MCF 10A (cell line): ENCODE measurements around the gene PGK1. TPM values are rescaled to one million over a fixed set of nuclear protein-coding genes. Genes with fewer than 3 reads are reported as not detected.

Source experiments
- BruUV-seq: library from RNA; stranded (reverse); fragments of 400-500 nt; replicated peaks from 2 replicates; lab custom pipeline; 2021; lab: Mats Ljungman, UMichigan
- CTCF ChIA-PET: fragments of 300-600 bp; sonication (Branson Sonifier 250); formaldehyde crosslinking; extraction: SDS; loops from one replicate; lab custom pipeline; 2021; ENCODE audit warnings: antibody characterized with exemption, inconsistent platforms; lab: Yijun Ruan, JAX
- POLR2A ChIA-PET: fragments of 300-600, 350-650 bp; sonication (Branson Sonifier 250); formaldehyde crosslinking; extraction: SDS; loops from one replicate; lab custom pipeline; 2020; ENCODE audit warnings: antibody characterized with exemption, inconsistent platforms; lab: Yijun Ruan, JAX
- DNase-seq: peaks from one replicate; pipeline ENCODE4 v3.0.0-alpha.2; 2018; ENCODE audit not compliant: unreplicated experiment
- H3K27ac Mint-ChIP-seq: one replicate; pipeline ENCODE4 v1.8.0; 2022; ENCODE audit warnings: mild to moderate bottlenecking, low read depth, mixed read lengths; ENCODE audit not compliant: unreplicated experiment
- H3K27me3 Mint-ChIP-seq: one replicate; pipeline ENCODE4 v1.8.0; 2022; ENCODE audit warnings: mixed read lengths; ENCODE audit not compliant: insufficient read depth, unreplicated experiment
- H3K36me3 Mint-ChIP-seq: one replicate; pipeline ENCODE4 v1.8.0; 2022; ENCODE audit warnings: mild to moderate bottlenecking, moderate library complexity, mixed read lengths; ENCODE audit not compliant: insufficient read depth, unreplicated experiment
- H3K4me1 Mint-ChIP-seq: one replicate; pipeline ENCODE4 v1.8.0; 2022; ENCODE audit warnings: mixed read lengths; ENCODE audit not compliant: insufficient read depth, unreplicated experiment
- H3K4me3 Mint-ChIP-seq: one replicate; pipeline ENCODE4 v1.8.0; 2022; ENCODE audit warnings: mild to moderate bottlenecking, moderate library complexity, mixed read lengths; ENCODE audit not compliant: unreplicated experiment
- H3K9me3 Mint-ChIP-seq: one replicate; pipeline ENCODE4 v1.8.0; 2022; ENCODE audit warnings: mixed read lengths; ENCODE audit not compliant: unreplicated experiment
- CTCF ChIP-seq: fragments of 200-600 bp; IDR thresholded peaks from one replicate; pipeline ENCODE4 v1.8.0; 2022; ENCODE audit warnings: antibody characterized with exemption, mild to moderate bottlenecking; ENCODE audit not compliant: unreplicated experiment
- intact Hi-C: fragments of 100-400 bp; cut with micrococcal nuclease; formaldehyde crosslinking; loops from 2 replicates; pipeline ENCODE4 v1.14.1; 2022
- total RNA-seq: library from RNA; stranded (reverse); gene quantifications from 2 replicates; pipeline ENCODE4 v1.2.3, GENCODE V29; 2022

Gene PGK1
- total RNA-seq, 1 experiment from 2014 or later, result 310 TPM

GRCh38 chrX:78105944-78106650 lies 2.0 kb downstream of the PGK1 start:
- H3K4me1 Mint-ChIP-seq, result peaks cover 24% of the 10 kb centered on the region
- intact Hi-C loops, result no loop called here
- ChIA-PET CTCF (interaction anchor here (1.4 to 1.6 kb wide), 2 partner anchors 10 to 17 kb away, joined by 3 read pairs; no protein-coding TSS in a partner anchor), POLR2A (interaction anchor here (0.8 to 1.1 kb wide), 2 partner anchors 14 to 22 kb away, joined by 3 read pairs; no protein-coding TSS in a partner anchor)
- H3K4me3 Mint-ChIP-seq, result peak overlapping the region; percentile 78
- H3K9me3 Mint-ChIP-seq, result peaks cover 7% of the 10 kb centered on the region
- peaks cover 17% of the 10 kb centered on the region for H3K36me3 Mint-ChIP-seq
- H3K27ac Mint-ChIP-seq, result peak overlapping the region; percentile 32
- BruUV-seq, result no TSS peak
- TF ChIP-seq CTCF, result no peak
- no peak for DNase-seq
- no peaks in the 10 kb centered on the region for H3K27me3 Mint-ChIP-seq

GRCh38 chrX:78106651-78106986 lies 2.6 kb downstream of the PGK1 start:
- peak overlapping the region; percentile 78 for H3K4me3 Mint-ChIP-seq
- peaks cover 23% of the 10 kb centered on the region for H3K36me3 Mint-ChIP-seq
- TF ChIP-seq CTCF, result no peak
- DNase-seq, result no peak
- H3K4me1 Mint-ChIP-seq, result peaks cover 24% of the 10 kb centered on the region
- H3K9me3 Mint-ChIP-seq, result peaks cover 7% of the 10 kb centered on the region
- POLR2A ChIA-PET, result no interaction called here
- CTCF ChIA-PET, result interaction anchor here (1.6 kb wide), 1 partner anchor 10 kb away, joined by 3 read pairs; no protein-coding TSS in a partner anchor
- H3K27me3 Mint-ChIP-seq, result no peaks in the 10 kb centered on the region
- intact Hi-C loops, result no loop called here
- no TSS peak for BruUV-seq
- H3K27ac Mint-ChIP-seq, result peak overlapping the region; percentile 32

- CTCF ChIA-PET, result interaction anchor here (0.6 to 0.8 kb wide), 3 partner anchors 972 to 1347 kb away, joined by 3 to 4 read pairs (median 3); no protein-coding TSS in a partner anchor
- H3K36me3 Mint-ChIP-seq, result peaks cover 50% of the 10 kb centered on the region
- TF ChIP-seq CTCF, result no peak
- DNase-seq, result no peak
- BruUV-seq, result no TSS peak
- H3K4me1 Mint-ChIP-seq, result peaks cover 24% of the 10 kb centered on the region
- H3K27ac Mint-ChIP-seq, result peak overlapping the region; percentile 7
- H3K4me3 Mint-ChIP-seq, result peak overlapping the region; percentile 45
- H3K9me3 Mint-ChIP-seq, result peaks cover 7% of the 10 kb centered on the region
- intact Hi-C loops, result no loop called here
- no peaks in the 10 kb centered on the region for H3K27me3 Mint-ChIP-seq
- POLR2A ChIA-PET, result interaction anchor here (1.4 to 1.6 kb wide), 2 partner anchors 13 to 17 kb away, joined by 3 to 6 read pairs; no protein-coding TSS in a partner anchor
Observed at GRCh38 chrX:78109458-78109857, 5.4 kb downstream of the PGK1 start.

GRCh38 chrX:78111140-78111931 lies 7.3 kb downstream of the PGK1 start:
- BruUV-seq, result no TSS peak
- DNase-seq, result peak; percentile 54
- ChIA-PET CTCF (no interaction called here), POLR2A (interaction anchor here (1.1 to 1.6 kb wide), 2 partner anchors 11 to 28 kb away, joined by 3 to 6 read pairs; partner anchors contain the start of gene TAF9B)
- H3K4me1 Mint-ChIP-seq, result peaks cover 17% of the 10 kb centered on the region
- no peak overlapping the region for H3K27ac Mint-ChIP-seq
- H3K36me3 Mint-ChIP-seq, result peaks cover 51% of the 10 kb centered on the region
- intact Hi-C loops, result no loop called here
- H3K27me3 Mint-ChIP-seq, result no peaks in the 10 kb centered on the region
- no peak overlapping the region for H3K4me3 Mint-ChIP-seq
- H3K9me3 Mint-ChIP-seq, result peaks cover 7% of the 10 kb centered on the region
- no peak for TF ChIP-seq CTCF
